ENCODE results near the gene ARID1B.

ARID1B gene

DNA sequence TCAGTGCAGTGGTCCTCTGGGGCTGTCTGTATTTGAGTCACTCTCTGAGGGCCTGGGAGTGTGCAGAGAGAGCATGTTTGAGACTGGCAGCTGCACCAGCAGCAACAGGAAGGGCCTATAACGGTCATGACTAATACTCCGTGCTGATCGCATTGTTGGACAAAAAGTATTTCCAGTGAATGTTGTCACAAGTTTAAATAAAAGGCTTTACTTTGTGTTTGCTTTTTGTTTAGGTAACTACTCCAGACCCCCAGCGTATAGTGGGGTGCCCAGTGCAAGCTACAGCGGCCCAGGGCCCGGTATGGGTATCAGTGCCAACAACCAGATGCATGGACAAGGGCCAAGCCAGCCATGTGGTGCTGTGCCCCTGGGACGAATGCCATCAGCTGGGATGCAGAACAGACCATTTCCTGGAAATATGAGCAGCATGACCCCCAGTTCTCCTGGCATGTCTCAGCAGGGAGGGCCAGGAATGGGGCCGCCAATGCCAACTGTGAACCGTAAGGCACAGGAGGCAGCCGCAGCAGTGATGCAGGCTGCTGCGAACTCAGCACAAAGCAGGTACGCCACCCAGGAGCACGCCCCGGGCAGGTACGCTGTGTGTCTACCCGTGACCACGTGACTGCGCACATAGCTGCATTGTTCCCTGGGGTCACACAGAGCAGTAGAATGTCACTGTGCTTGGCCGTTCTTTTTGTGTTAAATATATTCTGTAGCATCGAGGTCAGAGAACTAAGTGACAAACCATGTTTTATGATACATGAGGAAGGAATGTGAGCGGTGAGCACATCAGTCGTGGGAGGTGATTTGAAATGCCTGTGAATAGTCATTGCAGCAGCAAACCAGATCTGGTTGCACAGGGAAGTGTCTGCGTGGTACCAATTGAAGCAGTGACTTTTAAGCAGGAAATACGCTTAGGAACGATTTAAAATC lies 371.5 kb downstream of the ARID1B start:
- H3K36me3 ChIP-seq (ENCODE audit: control insufficient read depth in 2 of 2, insufficient read depth in 1 of 2, low read length in 2 of 2) = peaks cover 0 to 24% of the 10 kb centered on the region in 2 experiments; a peak in 1 of 3 replicates
- ChIA-PET POLR2A (no interaction called here), CTCF (interaction anchor here (1.4 kb wide), 1 partner anchor 16 kb away, joined by 3 read pairs; no protein-coding TSS in a partner anchor)
- H3K4me3 ChIP-seq (ENCODE audit: low read depth, low read length) = no peak overlapping the region
- no peak overlapping the region for H3K27ac ChIP-seq (ENCODE audit: extremely low read depth, low read depth, low read length)
- H3K9me3 ChIP-seq (ENCODE audit: control insufficient read depth, insufficient read depth, low read depth, low read length) = no peaks in the 10 kb centered on the region
- TF ChIP-seq ZNF600 (tag by site-specific recombination; IDR thresholded peaks at IDR 0.05) = 0 out of 2 replicates have a peak, but pooled peaks have one; percentile 23
- TF ChIP-seq ZFP41 (tag by site-specific recombination; IDR thresholded peaks at IDR 0.05; ENCODE audit: borderline replicate concordance) = no peak
- peak; percentile 75 for TF ChIP-seq ZNF157 (tag by site-specific recombination; IDR thresholded peaks at IDR 0.05)
- TF ChIP-seq ZNF621 (tag by site-specific recombination; IDR thresholded peaks at IDR 0.05) = no peak
- TF ChIP-seq ZIC2 (tag by site-specific recombination; IDR thresholded peaks at IDR 0.05) = peak; percentile 54
- TF ChIP-seq, protein P1, sequence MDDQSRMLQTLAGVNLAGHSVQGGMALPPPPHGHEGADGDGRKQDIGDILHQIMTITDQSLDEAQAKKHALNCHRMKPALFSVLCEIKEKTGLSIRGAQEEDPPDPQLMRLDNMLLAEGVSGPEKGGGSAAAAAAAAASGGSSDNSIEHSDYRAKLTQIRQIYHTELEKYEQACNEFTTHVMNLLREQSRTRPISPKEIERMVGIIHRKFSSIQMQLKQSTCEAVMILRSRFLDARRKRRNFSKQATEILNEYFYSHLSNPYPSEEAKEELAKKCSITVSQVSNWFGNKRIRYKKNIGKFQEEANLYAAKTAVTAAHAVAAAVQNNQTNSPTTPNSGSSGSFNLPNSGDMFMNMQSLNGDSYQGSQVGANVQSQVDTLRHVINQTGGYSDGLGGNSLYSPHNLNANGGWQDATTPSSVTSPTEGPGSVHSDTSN (CRISPR knock-in tag; IDR thresholded peaks at IDR 0.05) = peak; percentile 62; the same call in 1 of the 2 replicates
- H3K4me1 ChIP-seq (ENCODE audit: control insufficient read depth, insufficient read depth, low read length) = no peaks in the 10 kb centered on the region; the same call in 1 of the 2 replicates

DNA sequence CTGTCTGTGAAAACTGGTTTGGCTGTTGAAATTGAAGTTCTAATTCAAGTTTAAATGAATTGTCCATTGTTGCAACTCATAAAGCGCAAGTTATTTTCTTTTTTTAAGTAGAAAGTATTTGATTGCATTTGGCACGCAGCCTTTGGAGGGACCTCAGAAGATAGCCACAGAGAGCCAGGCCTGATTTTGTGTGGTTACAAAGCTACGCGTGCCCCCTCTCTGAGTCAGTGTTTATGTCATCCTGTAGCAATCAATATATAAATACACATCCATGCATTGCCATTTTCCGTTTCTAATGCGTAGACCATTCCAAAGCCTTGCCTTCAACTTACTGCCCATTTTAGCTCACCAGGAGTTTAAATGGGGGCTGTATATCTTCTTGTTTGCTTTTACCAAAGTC lies 372.9 kb downstream of the ARID1B start:
- ChIA-PET CTCF (interaction anchor here (1.2 to 1.4 kb wide), 2 partner anchors 10 to 17 kb away, joined by 3 to 5 read pairs; no protein-coding TSS in a partner anchor), POLR2A (no interaction called here)
- peaks cover 0 to 28% of the 10 kb centered on the region in 2 experiments; a peak in 1 of 3 replicates for H3K36me3 ChIP-seq (ENCODE audit: control insufficient read depth in 2 of 2, insufficient read depth in 1 of 2, low read length in 2 of 2)
- no peaks in the 10 kb centered on the region for H3K9me3 ChIP-seq (ENCODE audit: control insufficient read depth, insufficient read depth, low read depth, low read length)
- no peaks in the 10 kb centered on the region; the same call in 1 of the 2 replicates for H3K4me1 ChIP-seq (ENCODE audit: control insufficient read depth, insufficient read depth, low read length)
- no peak overlapping the region for H3K4me3 ChIP-seq (ENCODE audit: low read depth, low read length)
- TF ChIP-seq ZNF76 (tag by site-specific recombination; IDR thresholded peaks at IDR 0.05; ENCODE audit: borderline replicate concordance, low read depth) (no peak), OVOL3 (tag by site-specific recombination; IDR thresholded peaks at IDR 0.05) (no peak), TCF7L2 (IDR thresholded peaks at IDR 0.05; ENCODE audit: borderline replicate concordance, low read depth, low read length) (no peak), ZNF654 (tag by site-specific recombination; IDR thresholded peaks at IDR 0.05; ENCODE audit: low read depth) (no peak), ZNF146 (tag by site-specific recombination; IDR thresholded peaks at IDR 0.05) (no peak), ZFP37 (tag by site-specific recombination; IDR thresholded peaks at IDR 0.05) (no peak), ZNF776 (tag by site-specific recombination; IDR thresholded peaks at IDR 0.05; ENCODE audit: borderline replicate concordance) (no peak), ZNF670 (tag by site-specific recombination; IDR thresholded peaks at IDR 0.05; ENCODE audit: low read depth) (no peak), ZNF132 (tag by site-specific recombination; IDR thresholded peaks at IDR 0.05; ENCODE audit: borderline replicate concordance) (no peak)
- TF ChIP-seq, protein P2, sequence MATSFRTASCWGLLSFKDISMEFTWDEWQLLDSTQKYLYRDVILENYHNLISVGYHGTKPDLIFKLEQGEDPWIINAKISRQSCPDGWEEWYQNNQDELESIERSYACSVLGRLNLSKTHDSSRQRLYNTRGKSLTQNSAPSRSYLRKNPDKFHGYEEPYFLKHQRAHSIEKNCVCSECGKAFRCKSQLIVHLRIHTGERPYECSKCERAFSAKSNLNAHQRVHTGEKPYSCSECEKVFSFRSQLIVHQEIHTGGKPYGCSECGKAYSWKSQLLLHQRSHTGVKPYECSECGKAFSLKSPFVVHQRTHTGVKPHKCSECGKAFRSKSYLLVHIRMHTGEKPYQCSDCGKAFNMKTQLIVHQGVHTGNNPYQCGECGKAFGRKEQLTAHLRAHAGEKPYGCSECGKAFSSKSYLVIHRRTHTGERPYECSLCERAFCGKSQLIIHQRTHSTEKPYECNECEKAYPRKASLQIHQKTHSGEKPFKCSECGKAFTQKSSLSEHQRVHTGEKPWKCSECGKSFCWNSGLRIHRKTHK (tag by site-specific recombination; IDR thresholded peaks at IDR 0.05) = no peak
- no peak overlapping the region for H3K27ac ChIP-seq (ENCODE audit: extremely low read depth, low read depth, low read length)

DNA sequence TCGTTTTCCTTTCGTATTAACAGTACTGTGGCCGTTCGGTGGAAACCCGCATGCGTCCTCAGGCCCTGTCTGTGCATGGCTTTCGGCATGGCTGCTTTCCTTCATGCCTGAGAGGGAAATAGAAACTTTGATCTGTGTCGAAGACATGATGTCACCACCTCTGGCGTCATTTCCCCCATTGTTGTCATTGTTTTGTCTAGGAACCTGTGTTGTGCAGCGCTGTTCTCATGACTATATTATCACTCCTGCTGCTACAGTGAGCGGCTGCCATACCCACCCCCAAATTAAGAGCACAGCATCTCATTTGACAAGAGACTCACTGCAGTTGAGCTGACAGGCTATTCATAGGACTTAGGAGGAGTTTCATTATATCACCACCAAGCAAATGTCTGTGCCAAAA lies 373.9 kb downstream of the ARID1B start:
- TF ChIP-seq KLF10 (tag by site-specific recombination; IDR thresholded peaks at IDR 0.05) = no peak
- no peak for TF ChIP-seq ZNF585B (tag by site-specific recombination; IDR thresholded peaks at IDR 0.05)
- TF ChIP-seq HOXC10 (CRISPR knock-in tag; IDR thresholded peaks at IDR 0.05) = no peak
- no peaks in the 10 kb centered on the region for H3K9me3 ChIP-seq (ENCODE audit: control insufficient read depth, insufficient read depth, low read depth, low read length)
- ChIA-PET POLR2A (no interaction called here), CTCF (interaction anchor here (0.6 kb wide), 1 partner anchor 11 kb away, joined by 3 read pairs; no protein-coding TSS in a partner anchor)
- no peaks in the 10 kb centered on the region; the same call in 1 of the 2 replicates for H3K4me1 ChIP-seq (ENCODE audit: control insufficient read depth, insufficient read depth, low read length)
- peaks cover 0 to 28% of the 10 kb centered on the region in 2 experiments; a peak in 1 of 3 replicates for H3K36me3 ChIP-seq (ENCODE audit: control insufficient read depth in 2 of 2, insufficient read depth in 1 of 2, low read length in 2 of 2)
- no peak overlapping the region for H3K27ac ChIP-seq (ENCODE audit: extremely low read depth, low read depth, low read length)
- no peak overlapping the region for H3K4me3 ChIP-seq (ENCODE audit: low read depth, low read length)

Measured in HEK293 (cell line).